HuH-7.5 (cell line): ENCODE data around the gene EEFSEC.

Experiments used
- DNase-seq: peaks from one replicate; pipeline ENCODE4 v3.0.0; 2011; ENCODE audit warnings: low spot score

EEFSEC gene

DNA sequence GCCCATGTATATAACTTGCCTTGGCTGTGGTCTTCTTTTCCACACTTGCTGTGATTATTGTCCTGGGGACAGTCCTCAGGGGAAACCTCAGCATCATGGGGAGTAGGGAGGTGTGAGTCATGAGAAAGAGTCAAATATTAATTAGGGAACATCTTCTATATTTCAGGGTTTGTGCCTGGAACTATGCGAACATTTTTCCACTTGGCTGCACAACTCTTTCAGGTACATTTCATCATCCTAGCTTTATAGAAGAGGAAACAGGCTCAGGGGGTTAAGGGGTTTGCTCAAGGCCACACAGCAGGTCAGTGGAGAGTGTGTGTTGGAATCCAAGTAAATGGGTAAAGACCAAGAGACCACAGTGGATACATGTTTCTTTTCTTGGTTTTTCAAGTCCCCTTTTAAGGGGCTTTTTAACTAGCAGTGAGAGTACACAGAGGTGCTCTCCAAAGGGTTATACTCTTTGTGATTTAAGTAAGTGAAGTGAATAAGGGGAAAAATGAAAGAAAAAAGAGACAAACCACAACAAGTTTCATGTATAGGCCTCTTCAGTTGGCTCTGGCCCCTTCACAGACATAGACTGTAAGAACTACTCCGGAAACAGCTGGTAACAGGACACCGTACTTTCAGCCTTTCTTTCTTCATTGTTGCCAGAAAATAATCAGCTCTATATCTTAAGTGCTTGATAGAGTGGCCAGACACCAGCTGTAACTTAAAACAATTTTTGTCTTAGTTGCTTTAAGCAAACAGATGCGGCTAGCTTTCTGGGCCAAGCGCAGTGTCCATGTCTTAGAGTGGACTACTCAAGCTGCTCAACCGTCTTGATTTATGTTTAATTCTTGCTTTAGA, 64.6 kb downstream of the EEFSEC start:
- no peak for DNase-seq

DNA sequence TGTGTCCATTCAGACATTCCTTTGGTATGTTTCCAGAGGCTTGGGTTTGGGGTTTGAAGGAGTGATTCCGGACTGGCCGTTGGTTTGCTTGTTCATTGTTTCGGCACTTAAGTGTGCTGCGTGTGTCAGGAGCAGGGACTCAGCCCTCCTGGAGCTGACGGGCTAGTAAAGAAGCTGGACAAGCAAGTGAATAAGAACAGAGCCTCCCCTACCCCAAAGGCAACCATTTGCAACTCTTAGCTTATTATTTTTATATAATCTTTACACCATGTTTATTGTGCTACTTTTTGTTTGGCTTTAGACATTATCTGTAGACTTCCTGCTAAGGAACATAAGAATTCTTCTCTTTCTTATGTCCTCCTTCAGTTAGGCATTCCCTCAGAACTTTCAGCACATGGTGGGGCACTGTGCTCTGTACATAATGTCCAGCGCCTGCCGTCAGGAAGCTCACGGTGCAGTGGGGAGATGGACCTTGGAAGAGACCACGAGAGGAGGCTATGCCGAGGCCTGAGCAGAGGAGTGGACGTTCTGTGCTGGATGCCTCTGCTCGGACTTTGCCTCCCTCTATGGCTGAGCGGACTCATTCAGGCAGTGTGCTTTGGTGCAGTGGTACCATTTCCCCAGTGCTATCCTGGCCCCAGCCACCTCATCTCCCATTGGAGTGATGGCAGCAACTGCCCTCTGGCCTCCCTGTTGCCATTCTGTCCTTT, 65.4 kb downstream of the EEFSEC start:
- no peak for DNase-seq

DNA sequence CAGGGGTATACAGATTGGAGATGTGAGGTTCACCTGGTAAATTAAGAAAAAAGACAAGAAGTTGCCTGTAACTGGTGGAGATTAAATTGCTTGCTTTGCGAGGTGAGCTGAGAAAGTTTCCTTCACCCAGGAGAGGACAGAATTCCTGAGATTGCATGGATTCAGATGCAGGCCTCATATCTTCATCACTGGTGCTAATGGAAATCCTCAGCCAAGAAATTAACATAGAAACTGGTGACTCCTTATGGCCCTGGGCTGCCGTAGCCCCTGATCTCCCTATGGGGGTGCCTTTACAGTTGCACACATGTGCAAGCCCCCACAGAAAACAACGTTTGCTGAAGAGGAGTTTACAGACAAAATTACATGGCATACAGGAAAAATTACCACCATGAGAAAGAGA, 68.0 kb downstream of the EEFSEC start:
- DNase-seq = no peak

DNA sequence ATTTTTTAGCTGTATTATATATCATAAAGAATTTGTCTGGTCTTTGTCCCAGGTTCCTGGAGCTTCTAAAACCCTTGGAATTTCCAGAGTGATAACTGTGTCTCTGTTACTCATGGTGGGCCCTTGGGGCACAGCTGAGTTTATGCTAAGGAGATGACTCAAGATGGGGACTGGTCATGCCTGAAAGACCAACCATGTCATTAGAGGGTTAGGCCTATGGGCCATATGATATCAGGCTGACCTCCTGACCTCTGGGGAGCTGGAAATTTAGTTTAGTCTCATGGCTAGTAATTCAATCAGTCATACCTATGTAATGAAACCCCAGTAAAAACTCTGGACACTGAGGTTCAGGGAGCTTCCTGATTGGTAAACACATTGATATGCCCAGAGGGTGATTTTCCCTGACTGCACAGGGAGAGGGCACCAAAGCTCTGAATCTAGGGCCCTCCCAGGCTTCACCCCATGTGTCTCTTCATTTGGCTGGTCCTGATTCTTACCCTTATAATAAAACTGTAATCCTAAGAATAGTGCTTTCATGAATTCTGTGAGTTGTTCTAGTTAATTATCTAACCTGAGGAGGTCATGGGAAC, 69.6 kb downstream of the EEFSEC start:
- no peak for DNase-seq

DNA sequence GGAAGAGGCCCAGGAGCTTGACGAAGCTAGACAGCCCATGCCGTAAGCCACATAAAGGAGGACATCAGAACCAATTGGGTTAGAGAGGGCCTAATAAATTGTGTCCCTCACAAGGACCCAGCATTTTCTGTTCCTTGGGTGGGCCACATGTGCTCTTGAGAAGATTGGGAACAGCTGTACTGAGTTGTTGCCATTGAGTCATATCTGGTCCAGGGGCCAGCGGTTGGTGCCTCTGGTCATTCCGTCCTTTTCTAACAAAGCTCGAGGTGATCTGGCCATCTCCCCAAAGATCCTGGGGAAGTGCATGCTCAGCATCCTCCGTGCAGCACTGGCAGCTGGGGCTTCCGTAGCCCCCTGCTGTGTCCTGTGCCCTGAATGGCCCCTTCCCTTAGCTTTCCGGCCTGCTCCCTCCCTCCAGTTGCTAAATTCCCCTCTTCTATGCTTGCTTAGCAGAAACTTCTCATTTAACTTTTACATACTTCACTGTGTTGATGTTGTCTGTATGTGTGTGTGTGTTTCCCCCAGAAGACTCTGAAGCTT, 73.0 kb downstream of the EEFSEC start:
- no peak for DNase-seq

DNA sequence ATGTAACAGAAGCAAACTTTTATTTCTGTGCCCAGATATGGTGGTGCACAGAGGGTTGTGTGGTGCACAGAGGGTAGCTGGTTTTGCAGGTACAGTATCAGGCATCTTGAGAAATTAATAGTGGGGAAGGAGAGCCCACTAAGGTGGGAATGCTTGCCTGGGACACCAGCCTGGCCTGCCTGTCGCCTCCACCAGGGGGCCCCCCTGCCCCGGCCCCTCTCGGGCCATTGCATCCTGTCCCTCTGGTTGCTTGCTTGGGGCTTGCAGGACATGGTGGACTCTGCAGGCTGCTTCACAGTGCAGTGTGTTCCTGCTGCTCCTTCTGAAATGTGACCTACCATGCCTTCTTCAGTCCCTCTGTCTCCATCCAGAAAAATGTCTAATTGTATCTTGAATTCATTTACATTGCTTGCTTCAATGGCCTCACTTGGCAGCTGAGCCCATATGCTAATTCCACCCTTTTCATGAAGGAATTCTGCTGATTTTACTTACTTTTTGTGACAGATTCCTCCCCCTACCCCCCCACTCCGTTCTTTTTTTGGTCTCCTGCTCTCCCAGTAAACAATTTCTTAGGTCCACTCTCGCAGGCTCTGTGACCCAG, 73.6 kb downstream of the EEFSEC start:
- DNase-seq = peak; percentile 71

DNA sequence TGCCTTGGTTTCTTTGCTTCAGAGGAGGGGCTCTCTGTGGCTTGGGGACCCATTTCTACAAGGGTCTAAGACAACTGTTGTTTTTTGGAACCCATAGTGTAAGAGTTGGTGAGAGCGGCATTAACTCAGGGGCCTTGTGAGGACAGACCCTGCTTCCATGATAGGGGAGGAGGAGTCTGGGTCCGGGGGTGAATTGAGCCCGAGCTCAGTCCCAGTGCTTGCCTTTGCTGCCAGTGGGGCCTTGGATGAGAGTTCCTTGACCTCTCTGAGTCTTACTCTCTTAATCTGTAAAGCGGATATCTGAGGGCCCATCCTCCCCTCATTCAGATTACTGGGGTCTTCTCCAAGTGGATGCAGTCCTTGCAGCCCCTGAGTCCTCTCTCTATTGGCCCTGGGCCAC, 74.2 kb downstream of the EEFSEC start:
- no peak for DNase-seq

DNA sequence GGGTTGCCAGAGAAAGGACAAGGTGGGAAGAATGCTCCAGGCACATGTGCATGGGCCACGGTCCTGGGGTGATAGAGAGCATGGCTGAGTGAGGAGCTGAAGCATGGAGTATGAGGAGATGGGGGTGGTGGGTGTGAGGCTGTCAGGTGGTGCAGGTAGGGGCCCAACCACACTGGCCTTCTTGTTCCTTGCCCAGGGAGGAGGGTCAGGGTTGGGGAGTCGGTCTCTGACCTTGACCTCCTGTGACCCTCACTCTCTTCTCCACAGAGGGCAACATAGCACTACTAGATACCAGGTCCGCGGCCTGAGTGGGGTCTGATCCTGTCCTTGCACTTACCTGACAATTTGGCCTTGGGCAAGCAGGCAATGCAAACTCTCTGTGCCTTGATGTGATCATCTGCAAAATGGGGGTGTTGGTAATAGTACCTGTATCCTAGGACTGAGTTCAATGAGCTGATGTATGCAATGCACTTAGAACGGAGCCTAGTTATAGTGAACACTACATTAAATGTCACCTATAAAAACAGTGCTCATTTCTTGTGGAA, 75.2 kb downstream of the EEFSEC start:
- DNase-seq = no peak

DNA sequence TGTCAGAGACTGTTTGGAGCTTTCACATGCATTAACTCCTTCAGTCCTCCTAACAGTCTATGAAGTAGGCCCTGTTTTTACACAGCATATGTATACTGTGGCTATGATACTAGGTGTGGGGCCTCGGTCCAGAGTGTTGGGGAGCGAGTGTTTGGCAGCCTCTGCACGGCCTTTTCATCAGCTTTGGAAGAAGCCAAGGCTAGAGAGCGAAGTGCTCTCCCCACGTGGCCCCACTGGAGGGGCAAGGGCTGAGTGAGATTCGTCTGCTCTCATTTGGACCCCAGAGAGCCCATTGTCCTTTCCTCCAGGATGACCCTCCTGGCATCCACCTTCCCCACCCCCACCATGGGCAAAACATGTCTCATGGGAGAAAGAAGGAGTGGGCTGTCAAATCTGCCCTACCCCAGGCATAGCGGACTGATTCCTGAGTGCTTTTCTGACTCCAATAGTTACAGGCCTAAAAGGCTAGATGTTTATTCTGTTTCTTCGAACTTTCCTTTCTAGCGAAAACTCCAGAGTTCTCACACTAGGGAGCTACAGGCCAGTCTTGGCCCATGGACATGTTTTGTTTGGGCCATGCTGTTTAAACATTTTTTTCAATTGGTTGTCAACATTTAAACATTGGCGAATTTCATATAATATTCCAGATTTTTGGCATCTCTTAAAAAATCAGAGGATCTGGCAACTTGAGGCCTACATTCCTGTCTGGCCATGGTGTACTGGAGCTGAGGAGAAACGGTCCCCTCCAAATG, 76.0 kb downstream of the EEFSEC start:
- DNase-seq = no peak

DNA sequence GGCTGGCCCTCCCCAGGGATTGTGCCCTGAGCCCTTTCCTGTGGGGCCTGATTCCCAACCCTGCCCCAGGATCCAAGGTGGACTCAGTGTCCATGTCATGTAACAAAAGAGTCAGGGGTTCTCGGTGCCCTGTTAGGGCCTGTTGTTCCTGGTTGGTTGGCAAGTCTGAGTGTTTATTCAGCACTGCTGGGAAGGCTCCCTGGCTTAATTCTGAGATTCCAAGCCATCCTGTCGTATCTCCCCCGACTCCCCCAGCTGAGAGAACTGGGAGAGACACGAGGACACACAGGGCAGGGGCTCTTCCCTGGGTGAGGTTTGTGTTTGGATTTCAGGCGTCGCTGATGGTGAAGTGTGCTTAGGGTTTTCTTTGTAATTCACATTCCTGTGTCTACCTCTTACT, 78.3 kb downstream of the EEFSEC start:
- DNase-seq = no peak

DNA sequence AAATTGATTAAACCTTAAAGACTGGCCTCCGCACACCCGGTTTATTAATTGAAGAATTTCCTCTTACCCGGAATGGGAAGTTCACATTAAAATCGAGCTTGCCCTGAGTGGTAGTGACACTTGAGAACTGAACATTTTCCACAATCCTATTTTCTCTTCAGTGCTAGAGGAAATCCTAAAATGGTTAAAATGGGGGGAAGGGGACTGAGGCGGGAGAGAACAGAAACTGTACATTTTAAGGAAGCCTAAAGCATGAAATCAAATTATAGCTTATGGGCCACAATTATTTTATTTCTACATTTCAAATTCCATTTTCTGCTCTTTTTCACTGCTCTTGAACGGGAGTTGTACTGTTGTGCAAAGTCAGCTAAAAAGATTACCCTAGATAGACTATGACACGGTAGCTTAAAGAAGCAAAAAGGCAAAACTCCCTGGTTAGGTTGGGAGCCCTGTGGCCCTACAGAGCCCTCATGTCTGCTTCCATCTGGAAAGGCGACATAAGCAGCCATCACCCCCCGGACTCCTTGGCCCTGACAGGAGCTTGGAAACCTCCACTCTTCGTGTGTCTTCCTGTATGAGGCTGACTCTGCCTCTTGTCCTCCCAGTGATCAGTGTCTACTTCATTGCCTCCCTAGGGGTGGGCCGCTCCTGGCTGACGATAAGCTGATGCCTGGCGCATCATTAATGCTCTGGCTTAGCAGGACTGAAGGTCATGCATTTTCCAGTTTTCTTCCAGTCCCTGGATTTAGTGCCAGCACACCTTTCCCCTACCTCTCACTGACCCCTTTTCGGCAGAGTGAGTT, 79.3 kb downstream of the EEFSEC start:
- no peak for DNase-seq

DNA sequence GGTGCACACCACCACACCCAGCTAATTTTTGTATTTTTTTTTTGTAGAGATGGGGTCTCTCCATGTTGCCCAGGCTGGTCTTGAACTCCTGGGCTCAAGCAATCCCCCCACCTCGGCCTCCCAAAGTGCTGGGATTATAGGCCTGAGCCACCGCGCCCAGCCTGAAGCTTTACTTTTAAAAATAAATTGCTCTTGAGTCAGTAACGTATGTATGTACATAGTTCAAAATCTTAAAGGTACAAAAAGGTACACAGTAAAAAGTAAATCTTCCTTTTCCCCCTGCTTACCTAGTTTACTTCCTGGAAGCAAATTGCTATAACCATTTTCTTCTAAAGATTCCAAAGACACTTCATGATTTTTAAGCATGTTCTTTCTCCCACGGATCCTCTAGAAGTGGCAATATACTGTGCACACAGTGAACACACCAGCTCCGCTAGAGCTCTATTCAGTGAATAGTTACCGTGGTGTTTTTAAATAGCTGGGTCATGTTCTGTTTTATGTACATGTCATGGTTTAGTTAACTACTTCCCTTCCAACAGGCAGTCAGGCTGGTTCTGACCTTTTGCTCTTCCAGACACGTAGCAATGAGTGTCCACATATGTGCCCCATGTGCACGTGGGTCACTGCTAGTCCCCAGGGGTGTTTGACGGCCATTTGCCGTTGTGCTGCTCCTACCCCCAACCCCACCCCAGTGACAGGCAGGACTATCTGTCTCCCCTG, 82.1 kb downstream of the EEFSEC start:
- no peak for DNase-seq

DNA sequence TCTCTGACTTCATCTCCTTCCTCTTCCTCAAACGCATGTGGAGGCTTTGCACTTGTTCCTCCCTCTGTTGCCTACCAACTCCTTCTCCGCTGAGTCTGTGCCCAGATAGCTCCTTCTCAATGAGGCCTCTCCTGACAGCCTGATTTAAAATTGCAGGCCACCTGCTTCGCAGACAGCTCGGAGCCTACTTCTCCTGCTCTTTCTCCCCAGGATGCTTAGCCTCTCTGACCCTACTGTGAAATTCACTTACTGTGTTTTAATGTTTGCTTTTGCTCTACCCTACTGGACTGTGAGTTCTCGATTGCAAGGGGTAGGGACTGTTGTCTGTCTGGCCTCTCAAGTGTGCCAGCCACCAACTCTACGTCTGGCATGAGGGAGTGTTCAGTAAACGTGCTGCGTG, 83.4 kb downstream of the EEFSEC start:
- no peak for DNase-seq

DNA sequence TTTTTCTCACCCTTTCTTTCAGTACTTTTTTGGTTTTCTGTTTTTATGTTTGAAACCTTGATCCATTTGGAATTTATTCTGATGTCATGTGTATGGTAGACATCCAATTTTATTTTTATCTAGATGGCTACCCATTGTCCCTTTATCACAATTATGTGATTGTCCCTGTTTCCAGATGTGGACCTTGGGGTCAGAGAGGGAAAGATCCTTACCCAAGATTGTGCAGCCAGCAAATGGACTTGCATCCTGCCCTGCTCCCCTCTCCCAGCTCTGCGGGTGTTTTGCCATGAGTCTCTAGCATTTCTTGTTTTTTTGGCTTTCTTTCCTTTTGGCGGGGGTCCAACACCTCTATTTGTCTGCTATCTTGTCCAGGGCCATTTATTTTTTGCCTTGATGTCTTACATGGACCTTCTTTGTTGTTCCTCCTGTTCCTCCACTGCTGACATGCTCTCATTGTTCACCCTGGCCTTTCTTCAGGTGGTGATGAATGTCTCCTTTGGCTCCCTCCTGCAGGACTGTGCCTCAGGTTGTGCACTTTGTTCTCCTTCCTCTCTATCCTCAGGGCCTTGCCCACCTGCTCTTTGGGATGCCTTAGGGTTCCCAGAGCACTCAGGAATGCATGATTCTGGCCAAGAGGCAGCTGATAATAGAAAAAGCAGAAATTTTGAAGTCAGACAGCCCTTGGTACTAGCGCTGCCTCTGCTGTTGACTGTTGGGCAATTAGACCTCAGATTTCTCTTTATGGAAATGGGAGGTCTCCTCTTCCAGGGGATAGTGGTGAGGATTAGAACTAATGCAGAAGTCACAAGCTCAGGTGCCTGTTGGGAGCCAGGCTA, 84.3 kb downstream of the EEFSEC start:
- no peak for DNase-seq

DNA sequence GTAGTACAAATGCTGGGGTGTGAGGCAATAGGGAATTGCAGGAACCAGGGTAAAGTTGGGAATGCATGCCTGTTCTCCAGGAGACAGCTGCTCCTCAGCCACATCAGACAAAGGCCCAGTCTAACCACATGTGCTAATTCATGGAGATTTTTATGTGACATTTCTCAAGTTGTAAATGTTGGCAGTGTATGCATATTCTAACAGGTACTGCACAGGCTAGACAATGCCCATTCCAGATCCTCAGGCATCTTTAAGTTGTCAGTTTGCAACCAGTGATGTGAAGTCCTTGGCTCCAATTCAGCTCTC, 84.9 kb downstream of the EEFSEC start:
- DNase-seq = no peak

DNA sequence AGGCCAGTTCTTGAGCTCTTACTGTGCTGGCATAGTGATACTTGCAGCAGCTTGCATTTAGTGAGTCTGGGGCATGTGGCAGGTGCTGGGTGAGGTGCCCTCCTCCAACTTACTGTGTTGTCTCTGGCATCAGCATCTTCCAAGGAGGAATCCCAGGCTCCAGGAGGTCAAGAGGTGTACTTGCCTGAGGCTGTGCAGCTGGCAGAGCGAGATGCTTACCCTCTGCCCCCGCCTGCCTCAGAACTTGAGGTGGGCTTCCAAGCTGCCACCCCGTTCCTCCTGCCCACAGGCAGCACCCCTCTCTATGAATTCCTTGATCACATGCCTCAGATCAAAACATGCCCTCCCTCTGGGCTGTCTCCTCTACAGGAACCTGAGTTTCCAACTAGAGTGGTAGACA, 86.0 kb downstream of the EEFSEC start:
- DNase-seq = no peak

DNA sequence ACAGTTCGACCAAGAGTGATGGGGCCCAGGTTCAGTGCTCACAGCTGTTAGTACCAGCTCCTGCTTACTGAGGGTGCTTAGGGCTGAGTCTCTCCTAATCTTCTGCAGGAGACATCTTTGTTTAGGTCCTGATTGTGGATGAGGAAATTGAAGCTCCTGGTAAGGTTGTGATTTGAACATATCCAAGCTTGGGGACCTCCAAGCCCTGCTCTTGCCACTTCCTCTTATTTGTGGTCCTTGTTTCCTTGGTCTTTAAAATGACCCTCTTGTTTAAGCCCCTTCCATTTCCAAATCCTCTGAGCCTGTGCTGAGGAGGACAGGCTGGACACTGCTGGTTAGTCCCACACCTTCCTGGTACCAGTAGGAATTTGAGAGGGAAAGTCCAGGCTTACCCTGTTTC, 87.0 kb downstream of the EEFSEC start:
- no peak for DNase-seq

DNA sequence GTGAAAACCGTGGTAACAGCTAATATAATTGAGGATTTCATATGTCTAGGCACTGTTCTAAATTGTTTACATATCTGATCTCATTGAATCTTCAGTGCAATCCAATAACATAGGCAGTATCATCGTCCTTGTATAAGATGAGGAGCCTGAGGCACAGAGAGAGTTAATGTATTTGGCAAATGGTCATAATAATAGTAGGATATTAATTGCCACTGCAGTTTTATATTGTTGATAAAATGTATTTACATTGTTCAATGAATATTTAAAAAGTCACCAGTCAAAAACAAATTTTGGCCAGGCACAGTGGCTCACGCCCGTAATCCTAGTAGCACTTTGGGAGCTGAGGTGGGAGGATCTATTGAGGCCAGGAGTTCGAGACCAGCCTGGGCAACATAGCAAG, 88.5 kb downstream of the EEFSEC start:
- no peak for DNase-seq
